ENCODE results near the gene POLN.

The POLN gene

GRCh38 chr4:2258091-2259035, 16.4 kb upstream of the POLN start:
- no peak for DNase-seq (ENCODE audit: low read depth in 2 of 2)
- peak overlapping the region in 1 of 2 donors; percentile 94 for H3K4me3 ChIP-seq (replicated peaks in 1 of 2; ENCODE audit: low read depth in 2 of 2, low read length in 2 of 2)
- no peak for TF ChIP-seq CTCF (IDR thresholded peaks at IDR 0.05; ENCODE audit: low read depth, low read length)

DNA sequence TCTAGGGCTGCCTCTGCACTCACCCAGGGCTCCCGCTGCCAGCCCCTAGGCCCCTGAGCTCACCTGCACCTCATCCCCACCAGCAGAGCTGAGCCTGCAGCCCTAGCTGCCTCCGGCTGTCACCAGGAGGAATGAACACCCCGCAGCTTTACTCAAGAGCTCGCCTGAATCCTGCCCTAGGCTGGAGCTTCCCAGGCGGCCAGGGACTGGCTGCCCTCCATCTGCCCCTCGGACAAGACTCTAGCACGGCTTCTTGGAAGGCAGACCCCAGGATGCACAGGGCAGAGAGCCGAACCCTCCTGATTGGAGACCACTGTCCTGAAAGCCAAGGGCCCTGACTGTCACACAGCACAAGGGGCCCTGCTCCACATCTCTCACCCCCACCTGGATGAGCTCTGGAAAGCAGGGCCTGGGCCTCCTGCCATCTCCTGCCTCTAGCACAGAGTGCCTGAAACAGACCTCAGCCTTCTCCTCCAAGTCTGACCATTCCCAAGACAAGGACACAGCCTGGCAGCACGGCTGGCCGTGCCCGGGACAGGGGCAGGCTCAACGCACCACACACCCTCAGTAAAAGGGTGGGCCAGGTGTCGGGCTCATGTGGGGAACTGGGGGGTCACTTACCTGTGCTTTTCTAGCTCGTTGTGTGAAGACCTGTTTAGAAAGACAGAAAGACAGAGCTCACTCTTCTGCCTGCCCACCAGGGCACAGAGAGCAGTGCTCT, 15.6 kb upstream of the POLN start:
- peak overlapping the region in 1 of 2 donors; percentile 8 for H3K4me3 ChIP-seq (replicated peaks in 1 of 2; ENCODE audit: low read depth in 2 of 2, low read length in 2 of 2)
- DNase-seq (ENCODE audit: low read depth in 2 of 2) = no peak
- TF ChIP-seq CTCF (IDR thresholded peaks at IDR 0.05; ENCODE audit: low read depth, low read length) = no peak

GRCh38 chr4:2256781-2257191, 14.9 kb upstream of the POLN start:
- no peak for TF ChIP-seq CTCF (IDR thresholded peaks at IDR 0.05; ENCODE audit: low read depth, low read length)
- peak; percentile 42 to 66 for DNase-seq (ENCODE audit: low read depth in 2 of 2)
- peak overlapping the region in 1 of 2 donors; percentile 8 for H3K4me3 ChIP-seq (replicated peaks in 1 of 2; ENCODE audit: low read depth in 2 of 2, low read length in 2 of 2)

DNA sequence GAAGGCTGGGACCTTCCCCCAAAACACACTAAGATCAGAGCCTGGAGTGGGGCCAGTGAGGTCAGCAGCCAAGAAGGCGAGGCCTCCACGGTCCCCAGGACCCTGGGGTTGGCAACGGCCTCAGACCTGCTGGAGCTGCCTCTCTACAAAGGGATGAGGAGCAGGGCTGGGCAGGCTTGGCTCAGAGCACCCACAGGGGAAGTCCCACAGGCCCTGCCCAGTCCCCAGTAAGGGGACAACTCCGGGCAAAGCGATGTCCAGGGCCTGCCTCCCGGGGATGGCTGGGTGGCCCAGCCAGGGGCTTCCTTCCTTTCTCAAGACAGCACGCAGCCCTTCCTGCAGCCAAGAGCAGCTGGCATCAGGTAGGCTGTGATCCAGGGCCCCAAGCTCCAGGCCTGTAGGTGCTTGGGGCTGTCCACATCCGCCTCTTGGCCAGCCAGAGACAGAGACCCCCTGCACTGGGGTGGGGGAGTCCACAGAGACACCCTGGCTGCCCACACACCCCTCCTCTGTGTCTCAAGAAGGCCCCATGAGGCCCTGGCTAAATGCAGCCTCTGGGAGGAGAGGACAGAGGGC, 14.3 kb upstream of the POLN start:
- TF ChIP-seq CTCF (IDR thresholded peaks at IDR 0.05; ENCODE audit: low read depth, low read length) = no peak
- no peak for DNase-seq (ENCODE audit: low read depth in 2 of 2)
- no peak overlapping the region for H3K4me3 ChIP-seq (replicated peaks in 1 of 2; ENCODE audit: low read depth in 2 of 2, low read length in 2 of 2)

DNA sequence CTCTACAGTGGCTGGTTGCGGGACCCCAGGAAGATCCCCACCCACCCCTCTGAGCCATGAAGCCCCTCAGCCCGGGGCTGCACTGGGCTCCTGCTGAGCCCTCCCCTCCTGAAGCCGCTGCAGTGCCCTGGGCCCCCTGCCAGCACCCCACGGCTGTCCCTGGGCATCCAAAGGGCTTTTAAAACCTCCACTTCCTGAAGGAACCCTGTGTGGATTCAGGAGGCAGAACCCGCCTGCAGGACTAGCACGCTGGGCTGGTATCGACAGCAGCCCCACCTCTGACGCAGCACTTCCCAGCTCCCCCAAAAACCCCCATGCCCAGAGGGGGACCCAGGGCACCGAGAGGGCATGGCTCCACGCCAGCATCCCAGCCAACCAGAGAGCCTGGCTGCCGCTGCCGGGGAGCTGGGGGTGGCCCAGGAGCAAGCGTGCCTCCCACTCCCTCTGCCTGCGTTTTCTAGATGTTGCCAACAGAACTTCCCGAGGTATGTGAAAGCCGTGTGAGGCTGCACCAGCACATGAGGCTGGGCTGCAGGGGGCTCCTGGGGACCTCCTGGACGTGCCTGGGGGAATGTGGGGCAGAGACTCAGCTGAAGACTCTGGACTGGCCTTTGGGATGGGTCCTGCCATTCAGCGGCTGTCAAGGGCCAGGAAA, 13.7 kb upstream of the POLN start:
- peak in 1 of 2 donors; percentile 79 for DNase-seq (ENCODE audit: low read depth in 2 of 2)
- no peak for TF ChIP-seq CTCF (IDR thresholded peaks at IDR 0.05; ENCODE audit: low read depth, low read length)
- no peak overlapping the region for H3K4me3 ChIP-seq (replicated peaks in 1 of 2; ENCODE audit: low read depth in 2 of 2, low read length in 2 of 2)

All from cardiac fibroblast (primary cell).